ENCODE results near the gene LSMEM2.

The LSMEM2 gene

GRCh38 chr3:50293079-50293801, 14.4 kb downstream of the LSMEM2 start:
- Mint-ChIP-seq H3K9me3 (no peaks in the 10 kb centered on the region), H3K4me3 (peak overlapping the region; percentile 84), H3K36me3 (ENCODE audit: low read depth) (peaks cover 6% of the 10 kb centered on the region), H3K27ac (peak overlapping the region; percentile 98), H3K27me3 (ENCODE audit: low read depth) (no peaks in the 10 kb centered on the region), H3K4me1 (ENCODE audit: low read depth) (peaks cover 30% of the 10 kb centered on the region)

- no peaks in the 10 kb centered on the region for H3K9me3 Mint-ChIP-seq
- H3K4me3 Mint-ChIP-seq: no peak overlapping the region
- H3K36me3 Mint-ChIP-seq (ENCODE audit: low read depth): peaks cover 6% of the 10 kb centered on the region
- H3K27me3 Mint-ChIP-seq (ENCODE audit: low read depth): no peaks in the 10 kb centered on the region
- peaks cover 31% of the 10 kb centered on the region for H3K4me1 Mint-ChIP-seq (ENCODE audit: low read depth)
- H3K27ac Mint-ChIP-seq: no peak overlapping the region
Measured at GRCh38 chr3:50294089-50294488, 15.2 kb downstream of the LSMEM2 start.

- H3K4me1 Mint-ChIP-seq (ENCODE audit: low read depth): peaks cover 31% of the 10 kb centered on the region
- no peak overlapping the region for H3K4me3 Mint-ChIP-seq
- no peaks in the 10 kb centered on the region for H3K27me3 Mint-ChIP-seq (ENCODE audit: low read depth)
- H3K9me3 Mint-ChIP-seq: no peaks in the 10 kb centered on the region
- no peak overlapping the region for H3K27ac Mint-ChIP-seq
- H3K36me3 Mint-ChIP-seq (ENCODE audit: low read depth): peaks cover 6% of the 10 kb centered on the region
Measured at GRCh38 chr3:50294492-50295403, 15.9 kb downstream of the LSMEM2 start.

- H3K27ac Mint-ChIP-seq: no peak overlapping the region
- H3K36me3 Mint-ChIP-seq (ENCODE audit: low read depth): peaks cover 6% of the 10 kb centered on the region
- peaks cover 39% of the 10 kb centered on the region for H3K4me1 Mint-ChIP-seq (ENCODE audit: low read depth)
- H3K4me3 Mint-ChIP-seq: no peak overlapping the region
- H3K9me3 Mint-ChIP-seq: no peaks in the 10 kb centered on the region
- no peaks in the 10 kb centered on the region for H3K27me3 Mint-ChIP-seq (ENCODE audit: low read depth)
Measured at GRCh38 chr3:50295553-50296431, 16.9 kb downstream of the LSMEM2 start.

- peaks cover 35% of the 10 kb centered on the region for H3K4me1 Mint-ChIP-seq (ENCODE audit: low read depth)
- no peak overlapping the region for H3K27ac Mint-ChIP-seq
- peaks cover 3% of the 10 kb centered on the region for H3K36me3 Mint-ChIP-seq (ENCODE audit: low read depth)
- H3K27me3 Mint-ChIP-seq (ENCODE audit: low read depth): no peaks in the 10 kb centered on the region
- H3K9me3 Mint-ChIP-seq: no peaks in the 10 kb centered on the region
- H3K4me3 Mint-ChIP-seq: no peak overlapping the region
Measured at GRCh38 chr3:50296721-50297383, 18.0 kb downstream of the LSMEM2 start.

GRCh38 chr3:50297384-50297775, 18.5 kb downstream of the LSMEM2 start:
- H3K27ac Mint-ChIP-seq: no peak overlapping the region
- H3K27me3 Mint-ChIP-seq (ENCODE audit: low read depth): no peaks in the 10 kb centered on the region
- H3K9me3 Mint-ChIP-seq: no peaks in the 10 kb centered on the region
- H3K4me3 Mint-ChIP-seq: peak overlapping the region; percentile 14
- H3K36me3 Mint-ChIP-seq (ENCODE audit: low read depth): peaks cover 3% of the 10 kb centered on the region
- H3K4me1 Mint-ChIP-seq (ENCODE audit: low read depth): peaks cover 34% of the 10 kb centered on the region

GRCh38 chr3:50297896-50298725, 19.2 kb downstream of the LSMEM2 start:
- Mint-ChIP-seq H3K4me1 (ENCODE audit: low read depth) (peaks cover 26% of the 10 kb centered on the region), H3K4me3 (peak overlapping the region; percentile 96), H3K27ac (peak overlapping the region; percentile 95), H3K36me3 (ENCODE audit: low read depth) (peaks cover 3% of the 10 kb centered on the region), H3K27me3 (ENCODE audit: low read depth) (no peaks in the 10 kb centered on the region), H3K9me3 (no peaks in the 10 kb centered on the region)

- Mint-ChIP-seq H3K27me3 (ENCODE audit: low read depth) (no peaks in the 10 kb centered on the region), H3K9me3 (no peaks in the 10 kb centered on the region), H3K4me3 (peak within 1 kb of the TSS; percentile 96), H3K27ac (peak within 1 kb of the TSS; percentile 95), H3K4me1 (ENCODE audit: low read depth) (peaks cover 24% of the 10 kb centered on the region), H3K36me3 (ENCODE audit: low read depth) (peaks cover 3% of the 10 kb centered on the region)
Measured at GRCh38 chr3:50298836-50299637, 20.1 kb downstream of the LSMEM2 start, which contains the start of the genes HYAL3 and NAA80. Gene HYAL3, minus strand, starts transcription at chr3:50299405. Its CDS starts 3,803 bp downstream, at chr3:50295602. Gene NAA80, minus strand, starts transcription at chr3:50299405. Its CDS starts 1,942 bp downstream, at chr3:50297463.

- Mint-ChIP-seq H3K4me3 (peak overlapping the region; percentile 96), H3K36me3 (ENCODE audit: low read depth) (peaks cover 3% of the 10 kb centered on the region), H3K4me1 (ENCODE audit: low read depth) (peaks cover 24% of the 10 kb centered on the region), H3K27me3 (ENCODE audit: low read depth) (no peaks in the 10 kb centered on the region), H3K27ac (peak overlapping the region; percentile 95), H3K9me3 (no peaks in the 10 kb centered on the region)
Measured at GRCh38 chr3:50299638-50299928, 20.7 kb downstream of the LSMEM2 start.

GRCh38 chr3:50299929-50300680, 21.2 kb downstream of the LSMEM2 start:
- no peaks in the 10 kb centered on the region for H3K9me3 Mint-ChIP-seq
- no peaks in the 10 kb centered on the region for H3K27me3 Mint-ChIP-seq (ENCODE audit: low read depth)
- peaks cover 24% of the 10 kb centered on the region for H3K4me1 Mint-ChIP-seq (ENCODE audit: low read depth)
- H3K4me3 Mint-ChIP-seq: peak overlapping the region; percentile 96
- peaks cover 3% of the 10 kb centered on the region for H3K36me3 Mint-ChIP-seq (ENCODE audit: low read depth)
- H3K27ac Mint-ChIP-seq: peak overlapping the region; percentile 95

- peaks cover 3% of the 10 kb centered on the region for H3K36me3 Mint-ChIP-seq (ENCODE audit: low read depth)
- no peaks in the 10 kb centered on the region for H3K27me3 Mint-ChIP-seq (ENCODE audit: low read depth)
- peaks cover 24% of the 10 kb centered on the region for H3K4me1 Mint-ChIP-seq (ENCODE audit: low read depth)
- no peaks in the 10 kb centered on the region for H3K9me3 Mint-ChIP-seq
- H3K4me3 Mint-ChIP-seq: peak overlapping the region; percentile 96
- peak overlapping the region; percentile 95 for H3K27ac Mint-ChIP-seq
Measured at GRCh38 chr3:50300681-50301254, 21.9 kb downstream of the LSMEM2 start.

All from T-helper 1 cell treated with Interleukin-12 subunit alpha and Interleukin-12 subunit beta and Interleukin-4 antibody, amounts not matched to agents 30 μg/mL and 1 μg/mL, for 36 hours (primary cell).